NT2/D1 (cell line): Measurements from ENCODE around the gene MED15.

Experiments used
- YY1 ChIP-seq: IDR thresholded peaks from 2 replicates; pipeline ENCODE4 v1.6.1; 2011; ENCODE audit not compliant: insufficient read length, insufficient read depth
- ZNF274 ChIP-seq: IDR thresholded peaks from 2 replicates; pipeline ENCODE4 v1.6.1; 2011; ENCODE audit warnings: mild to moderate bottlenecking, low read depth, low read length

DNA sequence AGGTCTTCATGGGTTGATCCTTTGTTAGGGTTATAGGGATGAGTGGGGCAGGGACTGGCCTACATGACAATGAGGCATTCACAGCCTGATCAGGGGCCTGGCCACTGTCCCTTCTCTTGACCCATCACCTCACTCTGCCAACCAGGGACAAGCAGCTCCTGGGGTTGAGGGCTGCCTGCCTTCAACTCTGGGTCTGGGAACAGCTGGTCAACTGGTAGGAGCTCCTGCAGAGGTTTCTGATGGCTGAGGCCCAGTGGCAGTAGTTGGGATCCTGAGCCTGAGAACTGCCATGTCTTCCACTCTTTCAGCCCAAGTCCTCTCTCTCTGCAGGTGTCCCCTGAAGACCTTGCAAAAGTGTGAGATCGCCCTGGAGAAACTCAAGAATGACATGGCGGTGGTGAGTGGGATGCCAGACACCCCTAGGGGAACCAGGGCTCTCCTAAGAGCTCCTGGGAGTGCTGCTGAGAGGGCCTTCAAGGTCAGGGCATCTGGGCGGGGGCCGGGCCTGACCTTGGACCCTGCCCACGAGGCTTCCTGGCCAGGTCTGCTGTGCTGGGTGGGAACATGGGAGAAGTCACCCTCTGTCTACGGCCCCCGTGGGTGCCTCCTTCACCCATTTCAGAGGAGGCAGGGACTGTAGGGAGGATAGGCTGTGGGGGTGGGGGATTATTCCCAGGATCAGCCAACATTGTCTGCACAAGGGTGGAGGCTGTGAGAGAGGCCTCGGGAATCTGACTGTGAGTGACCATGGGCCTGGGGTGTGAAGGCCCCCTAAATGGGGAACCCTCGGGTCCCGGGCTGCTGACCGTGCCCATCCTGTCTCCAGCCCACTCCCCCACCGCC is 76.8 kb downstream of the MED15 start:
- TF ChIP-seq ZNF274: no peak
- no peak for TF ChIP-seq YY1
